Activated CD4-positive, alpha-beta T cell treated with anti-CD3 and anti-CD28 coated beads, Interleukin-2, amount 10 ng/mL, durations not matched to agents 24 days and 14 days (primary cell): ENCODE measurements around the gene PPM1F. TPM values are rescaled to one million over a fixed set of nuclear protein-coding genes. Genes with fewer than 3 reads are reported as not detected.

Source experiments
- DNase-seq: peaks from one replicate; pipeline ENCODE4 v3.0.0; 2022
- H3K27ac Mint-ChIP-seq: one replicate; pipeline ENCODE4 v1.8.0; 2022; ENCODE audit warnings: mild to moderate bottlenecking, mixed read lengths
- H3K27me3 Mint-ChIP-seq: one replicate; pipeline ENCODE4 v1.8.0; 2022; ENCODE audit warnings: mixed read lengths
- H3K36me3 Mint-ChIP-seq: one replicate; pipeline ENCODE4 v1.8.0; 2022; ENCODE audit warnings: low read depth, mild to moderate bottlenecking, mixed read lengths
- H3K4me1 Mint-ChIP-seq: one replicate; pipeline ENCODE4 v1.8.0; 2021; ENCODE audit warnings: mixed read lengths
- H3K4me3 Mint-ChIP-seq: one replicate; pipeline ENCODE4 v1.8.0; 2022; ENCODE audit warnings: mild to moderate bottlenecking, moderate library complexity, mixed read lengths
- H3K9me3 Mint-ChIP-seq: one replicate; pipeline ENCODE4 v1.8.0; 2021; ENCODE audit warnings: mixed read lengths
- intact Hi-C: fragments of 100-400 bp; cut with micrococcal nuclease; formaldehyde crosslinking; loops from one replicate; pipeline ENCODE4 v1.15.1; 2023
- total RNA-seq: library from RNA; stranded (reverse); gene quantifications from 2 replicates; pipeline ENCODE4 v1.2.3, GENCODE V29; 2022

PPM1F gene
- total RNA-seq, 1 donor from 2014 or later, result 40.1 TPM

DNA sequence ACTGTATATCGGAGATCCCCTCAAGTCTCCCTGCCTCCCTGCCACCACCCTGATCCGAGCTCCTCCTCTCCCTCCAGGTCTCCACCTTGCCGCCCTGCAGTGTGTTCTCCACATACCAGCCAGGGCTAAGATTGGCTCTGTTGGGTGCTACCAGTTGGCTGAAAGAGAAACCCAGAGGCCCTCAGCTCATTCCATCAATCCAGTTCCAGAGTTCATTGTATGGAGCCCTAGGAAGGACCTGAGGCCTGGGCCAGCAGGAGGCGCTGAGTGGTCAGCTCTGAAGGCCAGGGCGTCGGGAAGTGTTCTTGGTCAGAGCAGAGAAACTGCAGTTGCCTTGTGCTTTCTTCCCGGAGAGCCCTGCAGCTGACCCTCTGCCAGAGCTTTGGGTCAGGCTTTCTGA is 32.1 kb upstream of the PPM1F start:
- no peak overlapping the region for H3K4me3 Mint-ChIP-seq
- H3K27me3 Mint-ChIP-seq, result no peaks in the 10 kb centered on the region
- no peak for DNase-seq
- intact Hi-C loops, result no loop called here
- no peaks in the 10 kb centered on the region for H3K9me3 Mint-ChIP-seq
- H3K27ac Mint-ChIP-seq, result no peak overlapping the region
- H3K36me3 Mint-ChIP-seq, result no peaks in the 10 kb centered on the region
- peaks cover 13% of the 10 kb centered on the region for H3K4me1 Mint-ChIP-seq

- peaks cover 13% of the 10 kb centered on the region for H3K4me1 Mint-ChIP-seq
- no peaks in the 10 kb centered on the region for H3K36me3 Mint-ChIP-seq
- H3K9me3 Mint-ChIP-seq, result no peaks in the 10 kb centered on the region
- peak within 1 kb of the TSS; percentile 84 for H3K27ac Mint-ChIP-seq
- no peaks in the 10 kb centered on the region for H3K27me3 Mint-ChIP-seq
- peak; percentile 95 for DNase-seq
- intact Hi-C loops, result no loop called here
- peak within 1 kb of the TSS; percentile 90 for H3K4me3 Mint-ChIP-seq
Measured at GRCh38 chr22:21982338-21982965, 29.8 kb upstream of the PPM1F start, which contains the start of gene TOP3B. TSS of gene TOP3B (minus strand) at chr22:21982787. CDS start at chr22:21975709, 7,078 bp downstream.

DNA sequence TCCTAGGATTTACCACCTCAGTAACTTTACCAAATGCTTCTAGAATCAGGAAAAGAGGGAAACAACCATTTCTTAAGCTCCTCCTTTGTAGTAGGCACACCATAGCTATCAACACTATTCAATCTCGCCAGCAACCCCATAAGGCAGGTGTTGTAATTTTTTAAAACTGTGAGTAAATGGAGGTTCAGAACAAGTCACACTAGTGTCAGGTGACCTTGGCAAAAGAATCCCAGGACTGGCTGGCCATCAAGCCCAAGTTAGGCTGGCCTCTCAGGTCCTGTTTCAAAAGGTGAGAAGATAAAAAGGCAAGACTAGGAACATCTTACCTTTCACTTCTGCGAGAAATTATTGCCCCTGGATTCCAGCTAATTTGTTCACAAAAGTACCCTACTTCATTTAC is 29.2 kb upstream of the PPM1F start:
- intact Hi-C loops, result no loop called here
- H3K27ac Mint-ChIP-seq, result peak overlapping the region; percentile 84
- no peaks in the 10 kb centered on the region for H3K27me3 Mint-ChIP-seq
- H3K4me3 Mint-ChIP-seq, result peak overlapping the region; percentile 90
- peaks cover 13% of the 10 kb centered on the region for H3K4me1 Mint-ChIP-seq
- no peaks in the 10 kb centered on the region for H3K36me3 Mint-ChIP-seq
- no peak for DNase-seq
- no peaks in the 10 kb centered on the region for H3K9me3 Mint-ChIP-seq

GRCh38 chr22:21980547-21980946 is 27.9 kb upstream of the PPM1F start:
- Mint-ChIP-seq H3K27ac (no peak overlapping the region), H3K9me3 (no peaks in the 10 kb centered on the region), H3K27me3 (no peaks in the 10 kb centered on the region), H3K4me3 (peak overlapping the region; percentile 12), H3K36me3 (peaks cover 2% of the 10 kb centered on the region), H3K4me1 (peaks cover 13% of the 10 kb centered on the region)
- intact Hi-C loops, result no loop called here
- no peak for DNase-seq

- no peak overlapping the region for H3K4me3 Mint-ChIP-seq
- H3K36me3 Mint-ChIP-seq, result peaks cover 9% of the 10 kb centered on the region
- no peak for DNase-seq
- no peak overlapping the region for H3K27ac Mint-ChIP-seq
- H3K27me3 Mint-ChIP-seq, result no peaks in the 10 kb centered on the region
- peaks cover 13% of the 10 kb centered on the region for H3K4me1 Mint-ChIP-seq
- no peaks in the 10 kb centered on the region for H3K9me3 Mint-ChIP-seq
- intact Hi-C loops, result no loop called here
Measured at GRCh38 chr22:21978564-21979386, 26.1 kb upstream of the PPM1F start.

DNA sequence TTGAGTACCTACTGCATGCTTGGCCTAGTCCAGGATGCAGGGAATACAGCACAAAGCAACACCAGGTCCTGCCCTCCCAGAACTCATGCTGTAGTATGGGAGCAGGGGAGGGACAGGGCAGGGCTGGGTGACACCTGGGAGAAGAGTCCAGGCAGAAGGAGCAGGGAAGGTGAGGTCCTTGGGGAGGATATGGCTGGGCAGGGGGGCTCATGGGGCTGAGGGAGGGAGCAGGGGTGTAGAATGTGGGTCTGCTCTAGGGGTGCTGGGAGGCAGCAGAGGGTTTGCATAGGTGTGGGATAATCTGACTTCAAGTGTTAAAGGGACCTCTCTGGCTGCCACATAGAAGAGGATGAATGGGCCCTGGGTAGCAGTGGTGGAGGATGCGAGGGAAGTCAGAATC is 25.2 kb upstream of the PPM1F start:
- Mint-ChIP-seq H3K9me3 (no peaks in the 10 kb centered on the region), H3K4me1 (peaks cover 13% of the 10 kb centered on the region), H3K27ac (no peak overlapping the region), H3K4me3 (no peak overlapping the region), H3K36me3 (peaks cover 16% of the 10 kb centered on the region), H3K27me3 (no peaks in the 10 kb centered on the region)
- intact Hi-C loops, result no loop called here
- no peak for DNase-seq

DNA sequence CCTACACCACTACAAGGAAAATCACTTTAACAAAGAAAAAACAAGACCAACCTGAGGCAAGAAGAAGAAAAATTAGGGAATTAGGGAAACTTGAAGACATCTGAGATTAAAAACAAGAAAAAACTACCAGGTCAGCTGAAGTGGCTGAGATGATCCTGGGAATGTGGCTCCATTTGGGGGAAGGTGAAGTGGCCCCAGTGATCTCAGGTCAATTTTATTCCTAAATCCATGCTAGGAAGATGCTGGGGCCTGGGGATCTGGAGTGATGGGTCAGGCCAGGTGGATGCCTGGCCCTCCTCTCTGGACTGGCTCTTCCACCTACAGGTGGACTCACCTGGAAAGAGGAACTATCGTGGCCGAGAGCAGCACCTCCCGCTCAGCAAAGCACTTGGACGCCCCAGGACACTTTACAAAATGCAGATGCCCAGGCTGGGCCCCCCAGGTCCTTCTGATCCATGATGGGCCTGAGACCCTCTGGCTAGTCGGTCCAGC is 23.3 kb upstream of the PPM1F start:
- no peak overlapping the region for H3K27ac Mint-ChIP-seq
- H3K27me3 Mint-ChIP-seq, result no peaks in the 10 kb centered on the region
- intact Hi-C loops, result no loop called here
- peaks cover 28% of the 10 kb centered on the region for H3K36me3 Mint-ChIP-seq
- H3K9me3 Mint-ChIP-seq, result no peaks in the 10 kb centered on the region
- no peak for DNase-seq
- no peak overlapping the region for H3K4me3 Mint-ChIP-seq
- H3K4me1 Mint-ChIP-seq, result peaks cover 3% of the 10 kb centered on the region

DNA sequence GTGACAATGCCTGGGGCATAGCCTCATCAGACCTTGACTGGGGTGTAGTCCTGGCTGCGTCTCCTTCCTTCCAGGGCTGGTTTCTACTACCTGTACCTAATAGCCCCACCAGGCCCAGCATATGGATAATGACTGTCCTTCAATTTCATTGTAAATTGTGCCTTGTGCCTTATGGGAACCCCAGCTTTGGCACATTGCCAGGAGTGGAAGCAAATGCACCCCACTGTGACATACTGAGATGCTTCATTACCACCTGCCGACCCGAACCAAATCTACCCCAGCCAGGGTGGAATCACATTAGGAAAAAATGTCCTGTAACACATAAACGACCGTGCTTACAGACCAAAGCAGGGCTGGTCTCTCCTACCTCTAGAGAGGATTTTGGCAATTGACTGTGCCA is 22.6 kb upstream of the PPM1F start:
- Mint-ChIP-seq H3K4me3 (no peak overlapping the region), H3K27ac (no peak overlapping the region), H3K9me3 (no peaks in the 10 kb centered on the region), H3K4me1 (no peaks in the 10 kb centered on the region), H3K36me3 (peaks cover 33% of the 10 kb centered on the region), H3K27me3 (no peaks in the 10 kb centered on the region)
- intact Hi-C loops, result no loop called here
- no peak for DNase-seq

- intact Hi-C loops, result no loop called here
- H3K27me3 Mint-ChIP-seq, result no peaks in the 10 kb centered on the region
- no peak for DNase-seq
- peaks cover 35% of the 10 kb centered on the region for H3K36me3 Mint-ChIP-seq
- H3K27ac Mint-ChIP-seq, result no peak overlapping the region
- H3K4me3 Mint-ChIP-seq, result no peak overlapping the region
- no peaks in the 10 kb centered on the region for H3K4me1 Mint-ChIP-seq
- H3K9me3 Mint-ChIP-seq, result no peaks in the 10 kb centered on the region
Measured at GRCh38 chr22:21974058-21974649, 21.5 kb upstream of the PPM1F start.

- intact Hi-C loops, result no loop called here
- Mint-ChIP-seq H3K4me1 (no peaks in the 10 kb centered on the region), H3K9me3 (no peaks in the 10 kb centered on the region), H3K36me3 (peaks cover 42% of the 10 kb centered on the region), H3K27me3 (no peaks in the 10 kb centered on the region), H3K27ac (no peak overlapping the region), H3K4me3 (no peak overlapping the region)
- no peak for DNase-seq
Measured at GRCh38 chr22:21972806-21973205, 20.2 kb upstream of the PPM1F start.

GRCh38 chr22:21972293-21972779 is 19.7 kb upstream of the PPM1F start:
- H3K27me3 Mint-ChIP-seq, result no peaks in the 10 kb centered on the region
- peak; percentile 86 for DNase-seq
- H3K4me1 Mint-ChIP-seq, result no peaks in the 10 kb centered on the region
- no peaks in the 10 kb centered on the region for H3K9me3 Mint-ChIP-seq
- H3K36me3 Mint-ChIP-seq, result peaks cover 45% of the 10 kb centered on the region
- no peak overlapping the region for H3K27ac Mint-ChIP-seq
- intact Hi-C loops, result no loop called here
- H3K4me3 Mint-ChIP-seq, result no peak overlapping the region

- H3K27ac Mint-ChIP-seq, result no peak overlapping the region
- peaks cover 48% of the 10 kb centered on the region for H3K36me3 Mint-ChIP-seq
- H3K27me3 Mint-ChIP-seq, result no peaks in the 10 kb centered on the region
- no peak for DNase-seq
- H3K9me3 Mint-ChIP-seq, result no peaks in the 10 kb centered on the region
- no peaks in the 10 kb centered on the region for H3K4me1 Mint-ChIP-seq
- H3K4me3 Mint-ChIP-seq, result no peak overlapping the region
- intact Hi-C loops, result no loop called here
Measured at GRCh38 chr22:21971858-21972275, 19.2 kb upstream of the PPM1F start.

DNA sequence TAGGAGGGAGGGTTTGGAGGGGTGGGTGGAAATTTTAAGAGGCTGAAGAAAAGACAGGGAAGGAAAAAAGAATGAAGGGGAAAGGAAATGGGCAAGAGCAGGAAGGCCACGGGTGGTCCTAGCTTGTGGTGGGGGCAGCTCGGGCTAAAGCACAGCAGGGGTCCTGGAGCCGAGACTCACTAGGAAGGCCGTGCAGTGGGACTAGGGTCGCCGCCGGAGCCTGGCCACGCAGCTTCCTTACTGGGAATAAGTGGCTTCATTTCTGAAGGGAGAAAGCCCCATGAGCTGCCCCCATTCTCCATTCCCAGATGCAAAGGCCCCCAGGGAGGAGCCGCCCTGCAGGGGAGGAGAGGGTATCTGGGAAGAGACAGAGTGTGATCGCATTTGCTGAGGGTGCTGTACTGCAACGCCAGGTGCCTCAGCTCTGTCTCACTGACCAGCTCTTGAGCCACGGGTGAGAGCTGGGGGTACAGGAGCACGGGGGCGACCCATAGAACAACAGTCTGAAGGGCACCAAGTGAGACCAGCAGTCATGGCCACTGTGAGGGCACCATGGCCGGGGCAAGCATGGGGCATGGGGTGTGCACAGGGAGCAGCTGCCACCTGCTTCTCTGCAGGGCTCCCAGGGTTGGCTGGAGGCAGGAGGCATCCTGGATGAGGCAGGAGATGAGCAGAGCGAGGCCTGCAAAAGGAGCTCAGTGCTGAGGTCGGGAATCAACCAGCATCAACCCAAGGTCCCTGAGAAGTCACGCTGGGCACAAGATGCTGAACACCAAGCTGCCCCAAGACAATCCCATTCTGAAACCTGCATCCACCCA is 18.4 kb upstream of the PPM1F start:
- H3K9me3 Mint-ChIP-seq, result no peaks in the 10 kb centered on the region
- no peaks in the 10 kb centered on the region for H3K4me1 Mint-ChIP-seq
- H3K27ac Mint-ChIP-seq, result no peak overlapping the region
- intact Hi-C loops, result no loop called here
- no peak overlapping the region for H3K4me3 Mint-ChIP-seq
- no peak for DNase-seq
- H3K27me3 Mint-ChIP-seq, result no peaks in the 10 kb centered on the region
- H3K36me3 Mint-ChIP-seq, result peaks cover 53% of the 10 kb centered on the region
